Measurements from ENCODE around the gene KCTD2. TPM values are rescaled to one million over a fixed set of nuclear protein-coding genes. Genes with fewer than 3 reads are reported as not detected.

Gene KCTD2
- total RNA-seq, 1 donor from 2014 or later = 22.9 TPM

DNA sequence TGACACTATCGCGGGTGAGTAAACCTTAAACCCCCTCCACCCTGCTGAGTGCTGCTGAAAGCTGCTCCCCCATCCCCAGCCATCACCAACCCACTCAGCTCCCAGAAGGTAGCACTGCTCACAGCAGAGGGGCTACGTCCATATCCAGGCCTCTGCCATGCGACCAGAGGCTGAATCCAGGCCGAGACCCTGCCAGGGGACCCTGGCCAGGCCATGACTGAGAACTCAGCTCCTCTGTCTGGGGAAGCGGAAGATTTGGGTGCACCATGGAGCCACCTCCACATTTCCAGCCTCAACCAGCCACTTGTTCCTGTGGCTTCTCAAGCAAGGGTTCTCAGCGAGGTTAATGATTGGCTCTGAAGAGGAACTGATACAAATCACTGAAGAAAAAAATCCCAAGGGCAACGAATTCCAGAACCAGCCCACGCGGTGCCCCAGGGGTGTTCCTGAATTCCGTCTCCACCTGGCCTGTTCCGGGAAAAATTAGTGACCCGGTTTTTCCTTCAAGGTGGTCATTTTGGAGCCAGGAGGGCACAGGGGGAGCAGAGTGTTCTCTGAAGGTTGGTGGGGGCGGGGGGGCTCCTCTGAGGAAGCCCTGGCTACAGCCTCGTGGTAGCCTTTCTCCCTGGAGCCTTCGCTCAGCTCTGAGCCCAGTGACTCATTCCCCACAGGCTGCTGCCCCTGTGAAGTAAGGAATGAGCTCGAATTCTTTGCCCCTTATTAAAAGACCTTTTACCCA is 31.4 kb downstream of the KCTD2 start:
- Histone ChIP-seq H3K4me3 (peak overlapping the region; percentile 54), H3K4me1 (peaks cover 39% of the 10 kb centered on the region), H3K9me3 (no peaks in the 10 kb centered on the region), H3K27ac (peak overlapping the region; percentile 86), H3K36me3 (no peaks in the 10 kb centered on the region), H3K27me3 (ENCODE audit: low read depth) (no peaks in the 10 kb centered on the region)
- TF ChIP-seq, protein P1, sequence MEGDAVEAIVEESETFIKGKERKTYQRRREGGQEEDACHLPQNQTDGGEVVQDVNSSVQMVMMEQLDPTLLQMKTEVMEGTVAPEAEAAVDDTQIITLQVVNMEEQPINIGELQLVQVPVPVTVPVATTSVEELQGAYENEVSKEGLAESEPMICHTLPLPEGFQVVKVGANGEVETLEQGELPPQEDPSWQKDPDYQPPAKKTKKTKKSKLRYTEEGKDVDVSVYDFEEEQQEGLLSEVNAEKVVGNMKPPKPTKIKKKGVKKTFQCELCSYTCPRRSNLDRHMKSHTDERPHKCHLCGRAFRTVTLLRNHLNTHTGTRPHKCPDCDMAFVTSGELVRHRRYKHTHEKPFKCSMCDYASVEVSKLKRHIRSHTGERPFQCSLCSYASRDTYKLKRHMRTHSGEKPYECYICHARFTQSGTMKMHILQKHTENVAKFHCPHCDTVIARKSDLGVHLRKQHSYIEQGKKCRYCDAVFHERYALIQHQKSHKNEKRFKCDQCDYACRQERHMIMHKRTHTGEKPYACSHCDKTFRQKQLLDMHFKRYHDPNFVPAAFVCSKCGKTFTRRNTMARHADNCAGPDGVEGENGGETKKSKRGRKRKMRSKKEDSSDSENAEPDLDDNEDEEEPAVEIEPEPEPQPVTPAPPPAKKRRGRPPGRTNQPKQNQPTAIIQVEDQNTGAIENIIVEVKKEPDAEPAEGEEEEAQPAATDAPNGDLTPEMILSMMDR (IDR thresholded peaks at IDR 0.05) = no peak
- peak; percentile 69 to 81 for ATAC-seq
- DNase-seq = peak; percentile 68
- intact Hi-C loops (cut with DNase I) = no loop called here

DNA sequence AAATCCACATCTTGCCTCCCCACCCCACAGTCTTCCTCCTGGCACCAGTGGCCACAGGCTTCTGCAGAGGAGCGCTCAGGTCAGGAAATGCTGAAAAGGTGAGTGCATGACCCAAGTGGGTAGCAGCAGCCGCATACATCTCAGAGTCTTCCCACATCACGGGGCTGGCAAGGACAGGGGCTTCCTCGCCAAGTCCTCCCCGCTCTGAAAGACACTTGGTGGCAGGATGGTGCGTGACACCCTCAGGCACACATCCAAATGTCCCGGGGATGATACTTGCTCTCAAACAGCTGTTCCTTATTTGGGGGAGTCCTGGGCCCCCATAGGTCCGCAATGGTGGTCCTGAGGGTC is 32.0 kb downstream of the KCTD2 start:
- DNase-seq = no peak
- Histone ChIP-seq H3K9me3 (no peaks in the 10 kb centered on the region), H3K4me1 (peaks cover 44% of the 10 kb centered on the region), H3K27ac (peak overlapping the region; percentile 86), H3K36me3 (no peaks in the 10 kb centered on the region), H3K27me3 (ENCODE audit: low read depth) (no peaks in the 10 kb centered on the region), H3K4me3 (peak overlapping the region; percentile 2)
- peak in 1 of 2 donors; percentile 5 for ATAC-seq
- intact Hi-C loops (cut with DNase I) = no loop called here
- TF ChIP-seq, protein P1 (IDR thresholded peaks at IDR 0.05) = no peak

- TF ChIP-seq, protein P1 (IDR thresholded peaks at IDR 0.05) = no peak
- Histone ChIP-seq H3K27me3 (ENCODE audit: low read depth) (no peaks in the 10 kb centered on the region), H3K27ac (no peak overlapping the region), H3K9me3 (no peaks in the 10 kb centered on the region), H3K36me3 (no peaks in the 10 kb centered on the region), H3K4me3 (no peak overlapping the region), H3K4me1 (peaks cover 52% of the 10 kb centered on the region)
- DNase-seq (no peak), ATAC-seq (no peak)
- intact Hi-C loops (cut with DNase I) = no loop called here
Observed at GRCh38 chr17:75081611-75082540, 34.9 kb downstream of the KCTD2 start.

- H3K36me3 ChIP-seq = no peaks in the 10 kb centered on the region
- H3K27me3 ChIP-seq (ENCODE audit: low read depth) = no peaks in the 10 kb centered on the region
- H3K4me1 ChIP-seq = peaks cover 50% of the 10 kb centered on the region
- TF ChIP-seq, protein P1 (IDR thresholded peaks at IDR 0.05) = no peak
- H3K4me3 ChIP-seq = no peak overlapping the region
- intact Hi-C loops (cut with DNase I) = no loop called here
- H3K27ac ChIP-seq = no peak overlapping the region
- DNase-seq = no peak
- H3K9me3 ChIP-seq = no peaks in the 10 kb centered on the region
- no peak for ATAC-seq
Observed at GRCh38 chr17:75082683-75083082, 35.7 kb downstream of the KCTD2 start.

GRCh38 chr17:75084039-75084660 is 37.1 kb downstream of the KCTD2 start:
- H3K4me1 ChIP-seq = peaks cover 47% of the 10 kb centered on the region
- H3K4me3 ChIP-seq = no peak overlapping the region
- TF ChIP-seq, protein P1 (IDR thresholded peaks at IDR 0.05) = no peak
- no peaks in the 10 kb centered on the region for H3K27me3 ChIP-seq (ENCODE audit: low read depth)
- H3K27ac ChIP-seq = peak overlapping the region; percentile 46
- DNase-seq (no peak), ATAC-seq (no peak)
- no peaks in the 10 kb centered on the region for H3K36me3 ChIP-seq
- intact Hi-C loops (cut with DNase I) = no loop called here
- no peaks in the 10 kb centered on the region for H3K9me3 ChIP-seq
